ENCODE results near the gene ITPR1.

The ITPR1 gene

GRCh38 chr3:4472766-4473165 lies 20.4 kb upstream of the ITPR1 start:
- no peak for TF ChIP-seq SIN3A (IDR thresholded peaks at IDR 0.05; ENCODE audit: borderline replicate concordance, insufficient read depth, low read length)
- no peak for TF ChIP-seq POLR2AphosphoS5 (IDR thresholded peaks at IDR 0.05; ENCODE audit: low read depth, low read length)
- no peak for TF ChIP-seq TAF1 (IDR thresholded peaks at IDR 0.05; ENCODE audit: borderline replicate concordance, insufficient read depth, low read length)
- TF ChIP-seq REST (IDR thresholded peaks at IDR 0.05; ENCODE audit: insufficient read depth in 1 of 2, low read depth in 2 of 2, low read length in 2 of 2) = no peak
- no peak for TF ChIP-seq FOXP2 (optimal IDR thresholded peaks at IDR 0.05; ENCODE audit: borderline replicate concordance, extremely low read depth, extremely low read length, insufficient read depth)

- no peak for TF ChIP-seq TAF1 (IDR thresholded peaks at IDR 0.05; ENCODE audit: borderline replicate concordance, insufficient read depth, low read length)
- peak; percentile 18 for TF ChIP-seq FOXP2 (optimal IDR thresholded peaks at IDR 0.05; ENCODE audit: borderline replicate concordance, extremely low read depth, extremely low read length, insufficient read depth)
- TF ChIP-seq POLR2AphosphoS5 (IDR thresholded peaks at IDR 0.05; ENCODE audit: low read depth, low read length) = no peak; the same call in 1 of the 2 replicates
- TF ChIP-seq SIN3A (IDR thresholded peaks at IDR 0.05; ENCODE audit: borderline replicate concordance, insufficient read depth, low read length) = no peak
- TF ChIP-seq REST (IDR thresholded peaks at IDR 0.05; ENCODE audit: insufficient read depth in 1 of 2, low read depth in 2 of 2, low read length in 2 of 2) = no peak
These were observed 18.3 kb upstream of the ITPR1 start for GRCh38 chr3:4474683-4475490.

GRCh38 chr3:4475804-4476203 lies 17.3 kb upstream of the ITPR1 start:
- no peak for TF ChIP-seq FOXP2 (optimal IDR thresholded peaks at IDR 0.05; ENCODE audit: borderline replicate concordance, extremely low read depth, extremely low read length, insufficient read depth)
- TF ChIP-seq TAF1 (IDR thresholded peaks at IDR 0.05; ENCODE audit: borderline replicate concordance, insufficient read depth, low read length) = no peak
- no peak for TF ChIP-seq POLR2AphosphoS5 (IDR thresholded peaks at IDR 0.05; ENCODE audit: low read depth, low read length)
- no peak for TF ChIP-seq SIN3A (IDR thresholded peaks at IDR 0.05; ENCODE audit: borderline replicate concordance, insufficient read depth, low read length)
- no peak for TF ChIP-seq REST (IDR thresholded peaks at IDR 0.05; ENCODE audit: insufficient read depth in 1 of 2, low read depth in 2 of 2, low read length in 2 of 2)

- no peak for TF ChIP-seq REST (IDR thresholded peaks at IDR 0.05; ENCODE audit: insufficient read depth in 1 of 2, low read depth in 2 of 2, low read length in 2 of 2)
- TF ChIP-seq SIN3A (IDR thresholded peaks at IDR 0.05; ENCODE audit: borderline replicate concordance, insufficient read depth, low read length) = no peak
- TF ChIP-seq POLR2AphosphoS5 (IDR thresholded peaks at IDR 0.05; ENCODE audit: low read depth, low read length) = no peak
- TF ChIP-seq FOXP2 (optimal IDR thresholded peaks at IDR 0.05; ENCODE audit: borderline replicate concordance, extremely low read depth, extremely low read length, insufficient read depth) = no peak
- no peak for TF ChIP-seq TAF1 (IDR thresholded peaks at IDR 0.05; ENCODE audit: borderline replicate concordance, insufficient read depth, low read length)
These were observed 16.7 kb upstream of the ITPR1 start for GRCh38 chr3:4476496-4476895.

All from PFSK-1 (cell line).